Lower lobe of right lung (tissue), 2 donors: ENCODE measurements around the gene NSD2. TPM values are rescaled to one million over a fixed set of nuclear protein-coding genes. Genes with fewer than 3 reads are reported as not detected.
A peak's percentile ranks its signal among the peaks of the same experiment; 100 is the strongest.

Source experiments
- ATAC-seq, 2 donors: fragments of 200-7000 bp; cut with Tn5 transposase; one replicate each; pipeline ENCODE4 v1.9.1; 2020 to 2022; ENCODE audit warnings: mild to moderate bottlenecking in 2 of 2, moderate library complexity in 2 of 2
- DNase-seq: peaks from one replicate; pipeline ENCODE4 v3.0.0-alpha.2; 2020
- H3K27ac ChIP-seq: fragments of 200-600 bp; one replicate; pipeline ENCODE4 v1.8.0; 2022
- H3K27me3 ChIP-seq: fragments of 200-600 bp; one replicate; pipeline ENCODE4 v1.8.0; 2022; ENCODE audit warnings: low read depth
- H3K36me3 ChIP-seq: fragments of 200-600 bp; one replicate; pipeline ENCODE4 v1.8.0; 2022; ENCODE audit warnings: mild to moderate bottlenecking
- H3K4me1 ChIP-seq: fragments of 200-600 bp; one replicate; pipeline ENCODE4 v1.8.0; 2022
- H3K4me3 ChIP-seq: fragments of 200-600 bp; one replicate; pipeline ENCODE4 v1.8.0; 2022; ENCODE audit warnings: mild to moderate bottlenecking
- H3K9me3 ChIP-seq: fragments of 200-600 bp; one replicate; pipeline ENCODE4 v1.8.0; 2022
- intact Hi-C: fragments of 100-400 bp; cut with DNase I; formaldehyde crosslinking; loops from one replicate; pipeline ENCODE4 v1.11.0; 2022
- total RNA-seq: library from RNA; stranded (reverse); fragmentation: NEBNext Ultra II Directional; extraction: Animal tissue kit (Norgen Biotek cat#: 25700); gene quantifications from one replicate; pipeline ENCODE4 v1.2.1, GENCODE V29; 2021
- TF ChIP-seq, protein P1 (sequence below): fragments of 200-600 bp; IDR thresholded peaks from one replicate; pipeline ENCODE4 v1.8.0; 2022; ENCODE audit warnings: antibody characterized with exemption, mild to moderate bottlenecking
- donor health status: DM: no; HTN: yes; CAD: no; lungs with severe emphysema.

The NSD2 gene
- total RNA-seq, 1 donor from 2014 or later, result 52.9 TPM

DNA sequence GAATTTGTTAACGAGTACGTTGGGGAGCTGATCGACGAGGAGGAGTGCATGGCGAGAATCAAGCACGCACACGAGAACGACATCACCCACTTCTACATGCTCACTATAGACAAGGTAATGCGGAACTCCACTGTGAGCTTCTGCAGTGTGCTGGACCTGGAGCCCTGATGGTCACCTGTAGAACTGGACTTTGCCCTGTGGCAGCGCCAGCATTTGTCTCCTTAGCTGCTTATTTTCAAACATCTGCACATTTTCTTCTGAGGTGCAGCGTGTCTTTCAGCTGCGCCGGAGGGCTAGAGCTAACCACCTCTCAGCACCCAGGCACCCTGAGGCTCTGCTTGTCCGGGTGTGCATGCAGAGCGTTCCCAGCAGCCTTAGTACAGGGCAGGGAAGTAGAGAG, 89.8 kb downstream of the NSD2 start:
- Histone ChIP-seq H3K4me3 (no peak overlapping the region), H3K4me1 (no peaks in the 10 kb centered on the region), H3K27ac (no peak overlapping the region), H3K36me3 (peaks cover 74% of the 10 kb centered on the region), H3K9me3 (no peaks in the 10 kb centered on the region), H3K27me3 (no peaks in the 10 kb centered on the region)
- ATAC-seq, result no peak
- TF ChIP-seq, protein P1, sequence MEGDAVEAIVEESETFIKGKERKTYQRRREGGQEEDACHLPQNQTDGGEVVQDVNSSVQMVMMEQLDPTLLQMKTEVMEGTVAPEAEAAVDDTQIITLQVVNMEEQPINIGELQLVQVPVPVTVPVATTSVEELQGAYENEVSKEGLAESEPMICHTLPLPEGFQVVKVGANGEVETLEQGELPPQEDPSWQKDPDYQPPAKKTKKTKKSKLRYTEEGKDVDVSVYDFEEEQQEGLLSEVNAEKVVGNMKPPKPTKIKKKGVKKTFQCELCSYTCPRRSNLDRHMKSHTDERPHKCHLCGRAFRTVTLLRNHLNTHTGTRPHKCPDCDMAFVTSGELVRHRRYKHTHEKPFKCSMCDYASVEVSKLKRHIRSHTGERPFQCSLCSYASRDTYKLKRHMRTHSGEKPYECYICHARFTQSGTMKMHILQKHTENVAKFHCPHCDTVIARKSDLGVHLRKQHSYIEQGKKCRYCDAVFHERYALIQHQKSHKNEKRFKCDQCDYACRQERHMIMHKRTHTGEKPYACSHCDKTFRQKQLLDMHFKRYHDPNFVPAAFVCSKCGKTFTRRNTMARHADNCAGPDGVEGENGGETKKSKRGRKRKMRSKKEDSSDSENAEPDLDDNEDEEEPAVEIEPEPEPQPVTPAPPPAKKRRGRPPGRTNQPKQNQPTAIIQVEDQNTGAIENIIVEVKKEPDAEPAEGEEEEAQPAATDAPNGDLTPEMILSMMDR, result no peak
- DNase-seq, result no peak
- intact Hi-C loops, result no loop called here

DNA sequence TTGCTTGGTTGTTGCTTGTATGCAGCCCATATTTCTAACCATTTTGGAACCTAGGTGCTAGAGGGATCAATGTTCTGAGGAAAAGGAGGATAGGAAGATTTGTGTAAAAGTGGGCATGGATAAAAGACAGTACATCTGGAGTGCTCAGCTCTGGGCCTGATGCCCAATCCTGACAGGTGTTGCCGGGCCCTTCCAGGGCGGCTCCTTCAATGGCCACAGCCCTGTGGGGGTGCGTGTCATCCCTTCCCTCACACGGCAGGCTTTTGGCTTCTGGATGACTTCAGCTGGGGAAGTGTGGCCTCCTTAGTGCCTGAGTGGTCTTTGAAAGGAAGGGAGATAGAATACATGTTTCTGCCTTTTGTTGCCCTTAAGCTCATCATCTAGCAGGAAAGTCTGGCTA, 90.4 kb downstream of the NSD2 start:
- DNase-seq, result no peak
- H3K4me1 ChIP-seq, result no peaks in the 10 kb centered on the region
- H3K27ac ChIP-seq, result no peak overlapping the region
- TF ChIP-seq, protein P1, result no peak
- H3K9me3 ChIP-seq, result no peaks in the 10 kb centered on the region
- intact Hi-C loops, result no loop called here
- no peak overlapping the region for H3K4me3 ChIP-seq
- H3K36me3 ChIP-seq, result peaks cover 68% of the 10 kb centered on the region
- H3K27me3 ChIP-seq, result no peaks in the 10 kb centered on the region
- ATAC-seq, result no peak

DNA sequence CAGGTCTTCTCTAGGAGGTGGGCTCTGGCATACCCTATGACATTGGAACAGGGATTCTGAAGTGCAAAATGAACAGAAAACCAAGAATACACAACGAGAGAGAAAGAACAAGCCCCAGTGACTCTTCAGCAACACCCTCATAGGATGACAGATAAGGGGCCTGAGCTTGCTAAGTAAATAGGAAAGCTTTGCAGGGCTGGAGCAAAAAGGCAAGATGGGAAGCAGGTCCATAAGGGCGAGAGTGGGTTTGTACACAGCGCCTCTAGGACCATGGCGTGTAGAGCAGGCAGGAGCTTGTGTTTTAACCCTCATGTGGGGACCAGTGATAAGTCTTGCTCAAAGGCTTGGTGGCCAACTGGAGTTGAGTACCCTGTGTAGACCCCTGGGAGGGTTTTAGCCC, 91.8 kb downstream of the NSD2 start:
- Histone ChIP-seq H3K4me3 (no peak overlapping the region), H3K27me3 (no peaks in the 10 kb centered on the region), H3K27ac (no peak overlapping the region), H3K4me1 (no peaks in the 10 kb centered on the region), H3K36me3 (peaks cover 58% of the 10 kb centered on the region), H3K9me3 (no peaks in the 10 kb centered on the region)
- TF ChIP-seq, protein P1, result no peak
- DNase-seq, result no peak
- ATAC-seq, result no peak
- intact Hi-C loops, result no loop called here

DNA sequence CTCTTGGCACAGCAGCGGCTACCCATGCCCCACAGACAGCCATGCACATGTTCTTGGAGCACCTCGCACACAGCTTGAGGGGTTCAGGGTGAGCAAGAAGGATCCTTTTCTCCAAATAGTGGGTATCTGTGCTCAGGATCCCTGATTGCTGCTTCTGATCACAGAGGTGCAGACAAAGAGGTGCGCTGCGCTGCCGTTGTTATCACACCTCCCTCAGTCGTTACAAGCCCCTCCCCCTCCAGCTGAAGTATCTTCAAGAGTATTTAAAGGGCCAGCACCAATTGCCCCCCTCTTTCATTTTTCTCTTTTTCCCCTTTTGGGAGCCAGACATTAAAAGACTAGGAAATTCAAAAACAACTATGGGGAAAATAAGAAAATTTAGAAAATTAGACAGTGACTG, 93.2 kb downstream of the NSD2 start:
- DNase-seq (peak; percentile 41), ATAC-seq (peak in 1 of 2 donors; percentile 23)
- Histone ChIP-seq H3K27me3 (no peaks in the 10 kb centered on the region), H3K36me3 (peaks cover 56% of the 10 kb centered on the region), H3K27ac (no peak overlapping the region), H3K4me3 (no peak overlapping the region), H3K9me3 (no peaks in the 10 kb centered on the region), H3K4me1 (no peaks in the 10 kb centered on the region)
- TF ChIP-seq, protein P1, result no peak
- intact Hi-C loops, result no loop called here

GRCh38 chr4:1964971-1965370, 93.8 kb downstream of the NSD2 start:
- Histone ChIP-seq H3K9me3 (no peaks in the 10 kb centered on the region), H3K4me1 (no peaks in the 10 kb centered on the region), H3K27ac (no peak overlapping the region), H3K36me3 (peaks cover 54% of the 10 kb centered on the region), H3K27me3 (no peaks in the 10 kb centered on the region), H3K4me3 (no peak overlapping the region)
- intact Hi-C loops, result no loop called here
- DNase-seq (no peak), ATAC-seq (no peak)
- TF ChIP-seq, protein P1, result no peak
